IMR-90 (cell line): ENCODE data around the gene PIEZO2. TPM values are rescaled to one million over a fixed set of nuclear protein-coding genes. Genes with fewer than 3 reads are reported as not detected.

Source experiments
- ATAC-seq: fragments of 200-7000 bp; cut with Tn5 transposase; 2 replicates; pipeline ENCODE4 v1.9.1; 2020; ENCODE audit warnings: low read depth, mild to moderate bottlenecking, moderate library complexity
- BruUV-seq: library from RNA; stranded (reverse); fragments of 400-500 nt; replicated peaks from 2 replicates; lab custom pipeline; 2021; lab: Mats Ljungman, UMichigan
- CTCF ChIA-PET: fragments of 300-600 bp; formaldehyde crosslinking; extraction: SDS; loops from one replicate; lab custom pipeline; 2021; ENCODE audit warnings: antibody characterized with exemption; lab: Yijun Ruan, JAX
- POLR2A ChIA-PET: fragments of 300-600 bp; sonication (Branson Sonifier 250); formaldehyde crosslinking; loops from one replicate; lab custom pipeline; 2022; ENCODE audit warnings: antibody characterized with exemption; ENCODE audit not compliant: unreplicated experiment; lab: Charles Lee
- DNase-seq: peaks from one replicate; pipeline ENCODE4 v3.0.0; 2013
- H2AFZ ChIP-seq: replicated peaks from 2 replicates; pipeline ENCODE3; 2013; ENCODE audit warnings: low read length, mild to moderate bottlenecking; ENCODE audit not compliant: poor library complexity
- H2AK5ac ChIP-seq: 2 replicates; pipeline ENCODE4 v1.6.1; 2013; ENCODE audit warnings: low read depth, low read length, inconsistent platforms
- H2AK9ac ChIP-seq: replicated peaks from 2 replicates; pipeline ENCODE3; 2013; ENCODE audit warnings: mild to moderate bottlenecking, low read depth, low read length, moderate library complexity; ENCODE audit not compliant: poor library complexity
- H2BK120ac ChIP-seq: 2 replicates; pipeline ENCODE4 v1.6.1; 2013; ENCODE audit warnings: low read depth, low read length, inconsistent platforms
- H2BK15ac ChIP-seq: 3 replicates; pipeline ENCODE4 v1.6.1; 2013; ENCODE audit warnings: low read depth, low read length, inconsistent platforms
- H2BK20ac ChIP-seq: 2 replicates; pipeline ENCODE4 v1.6.1; 2013; ENCODE audit warnings: low read depth, mild to moderate bottlenecking, inconsistent platforms, low read length, moderate library complexity
- H2BK5ac ChIP-seq: 2 replicates; pipeline ENCODE4 v1.6.1; 2013; ENCODE audit warnings: mild to moderate bottlenecking, low read depth, low read length, inconsistent platforms; ENCODE audit not compliant: poor library complexity, severe bottlenecking
- H3K14ac ChIP-seq: replicated peaks from 2 replicates; pipeline ENCODE4 v1.6.1; 2013; ENCODE audit warnings: low read depth, low read length, inconsistent platforms
- H3K18ac ChIP-seq: 2 replicates; pipeline ENCODE4 v1.6.1; 2013; ENCODE audit warnings: low read depth, low read length, control low read depth
- H3K23ac ChIP-seq: 2 replicates; pipeline ENCODE4 v1.6.1; 2013; ENCODE audit warnings: low read depth, low read length, inconsistent platforms
- H3K27ac ChIP-seq: 2 replicates; pipeline ENCODE4 v1.5.1; 2013; ENCODE audit warnings: mild to moderate bottlenecking, control low read depth, low read length; ENCODE audit not compliant: insufficient read depth
- H3K27me3 ChIP-seq: 2 replicates; pipeline ENCODE4 v1.6.1; 2013; ENCODE audit warnings: low read length; ENCODE audit not compliant: control insufficient read depth, insufficient read depth
- H3K36me3 ChIP-seq: 2 replicates; pipeline ENCODE4 v1.6.1; 2013; ENCODE audit warnings: low read length, mixed read lengths; ENCODE audit not compliant: control insufficient read depth, insufficient read depth
- H3K4ac ChIP-seq: 2 replicates; pipeline ENCODE4 v1.6.1; 2013; ENCODE audit warnings: low read depth, low read length, inconsistent platforms
- H3K4me1 ChIP-seq: 2 replicates; pipeline ENCODE4 v1.6.1; 2013; ENCODE audit warnings: low read length, mixed read lengths; ENCODE audit not compliant: control insufficient read depth, insufficient read depth
- H3K4me2 ChIP-seq: 2 replicates; pipeline ENCODE4 v1.6.1; 2013; ENCODE audit warnings: low read depth, mild to moderate bottlenecking, control low read depth, low read length, moderate library complexity
- H3K4me3 ChIP-seq: 2 replicates; pipeline ENCODE4 v1.5.1; 2013; ENCODE audit warnings: low read depth, mild to moderate bottlenecking, control low read depth, low read length, moderate library complexity; ENCODE audit not compliant: insufficient read depth
- H3K56ac ChIP-seq: 2 replicates; pipeline ENCODE4 v1.6.1; 2013; ENCODE audit warnings: low read length, inconsistent platforms; ENCODE audit not compliant: insufficient read depth; ENCODE audit errors: extremely low read depth
- H3K79me1 ChIP-seq, 2 experiments: 2 replicates each; pipeline ENCODE4 v1.6.1; 2013; ENCODE audit warnings: low read length in 2 of 2, inconsistent platforms in 1 of 2, low read depth in 1 of 2
- H3K9ac ChIP-seq: 2 replicates; pipeline ENCODE4 v1.6.1; 2013; ENCODE audit warnings: low read depth, low read length, control low read depth
- H3K9me1 ChIP-seq: 2 replicates; pipeline ENCODE4 v1.6.1; 2013; ENCODE audit warnings: low read length, inconsistent platforms; ENCODE audit not compliant: insufficient read depth
- H3K9me3 ChIP-seq: 2 replicates; pipeline ENCODE4 v1.6.1; 2013; ENCODE audit warnings: low read length; ENCODE audit not compliant: control insufficient read depth, insufficient read depth
- H4K20me1 ChIP-seq: 2 replicates; pipeline ENCODE4 v1.6.1; 2013; ENCODE audit warnings: low read length, inconsistent platforms; ENCODE audit not compliant: insufficient read depth
- H4K5ac ChIP-seq: 2 replicates; pipeline ENCODE4 v1.6.1; 2013; ENCODE audit warnings: mild to moderate bottlenecking, low read depth, low read length, control low read depth
- H4K8ac ChIP-seq, 2 experiments: 2 replicates each; pipeline ENCODE4 v1.6.1; 2013; ENCODE audit warnings: low read depth in 2 of 2, low read length in 2 of 2, control low read depth in 1 of 2, inconsistent platforms in 1 of 2
- H4K91ac ChIP-seq: 2 replicates; pipeline ENCODE4 v1.6.1; 2013; ENCODE audit warnings: low read depth, low read length, inconsistent platforms; ENCODE audit not compliant: insufficient read depth
- BHLHE40 ChIP-seq: fragments of 150-350 bp; IDR thresholded peaks from 2 replicates; pipeline ENCODE4 v1.6.1; 2016; ENCODE audit warnings: mild to moderate bottlenecking, low read depth, low read length
- CEBPB ChIP-seq: IDR thresholded peaks from 2 replicates; pipeline ENCODE4 v1.6.1; 2012; ENCODE audit warnings: low read depth, low read length, improper control_type of control experiment
- CTCF ChIP-seq: conservative IDR thresholded peaks from 2 replicates; pipeline ENCODE4 v1.5.1; 2012; ENCODE audit warnings: mild to moderate bottlenecking, low read depth, low read length, improper control_type of control experiment
- ELK1 ChIP-seq: fragments of 150-350 bp; IDR thresholded peaks from 2 replicates; pipeline ENCODE4 v1.6.1; 2016; ENCODE audit warnings: low read depth, mild to moderate bottlenecking, low read length, moderate library complexity, borderline replicate concordance
- MXI1 ChIP-seq: IDR thresholded peaks from 2 replicates; pipeline ENCODE4 v1.6.1; 2012; ENCODE audit warnings: low read depth, mild to moderate bottlenecking, low read length, moderate library complexity, borderline replicate concordance
- RAD21 ChIP-seq: IDR thresholded peaks from 2 replicates; pipeline ENCODE4 v1.6.1; 2012; ENCODE audit warnings: low read length, improper control_type of control experiment
- RCOR1 ChIP-seq: IDR thresholded peaks from 2 replicates; pipeline ENCODE4 v1.6.1; 2012; ENCODE audit warnings: mild to moderate bottlenecking, low read length, improper control_type of control experiment; ENCODE audit not compliant: insufficient replicate concordance
- USF2 ChIP-seq: fragments of 150-350 bp; IDR thresholded peaks from 2 replicates; pipeline ENCODE4 v1.6.1; 2017; ENCODE audit warnings: mild to moderate bottlenecking, antibody characterized with exemption, low read length, low read depth
- WGBS, 2 experiments: methylation state at CpG; one replicate each; pipeline versions ENCODE4 v1.1.5 to v1.1.7; 2013; ENCODE audit warnings: missing lambda C conversion rate in 2 of 2; ENCODE audit not compliant: insufficient read length in 1 of 2; ENCODE audit errors: extremely low coverage in 2 of 2; 5-methylcytosine and 5-hydroxymethylcytosine counted together
- dilution Hi-C: fragments of 300-500 bp; cut with HindIII; formaldehyde crosslinking; loops from one replicate; pipeline ENCODE4 v1.14.3; 2018; ENCODE audit warnings: low sequenced_read_pairs; ENCODE audit not compliant: unreplicated experiment
- in situ Hi-C: fragments of 300-500 bp; cut with MboI; formaldehyde crosslinking; loops from 3 replicates; pipeline ENCODE4 v1.14.3; 2019; ENCODE audit warnings: low sequenced_read_pairs, inconsistent platforms, mixed read lengths
- intact Hi-C: fragments of 100-400 bp; cut with micrococcal nuclease; formaldehyde crosslinking; loops from 2 replicates; pipeline ENCODE4 v1.10.0; 2022
- polyA plus RNA-seq, 3 experiments: library from polyadenylated mRNA; depleted of rRNA; stranded (reverse); fragments of >200 nt; gene quantifications; 2 replicates each; pipeline ENCODE4 v1.2.3, GENCODE V29; 2012; ENCODE audit warnings: low replicate concordance in 1 of 3
- total RNA-seq: library from RNA; depleted of rRNA; stranded (reverse); fragments of >200 nt; gene quantifications from 2 replicates; pipeline ENCODE4 v1.2.3, GENCODE V29; 2012

PIEZO2 gene
- total and polyA plus RNA-seq, 2 of the 4 experiments (the other 2 are of a cell fraction) = 2.4 to 4.1 TPM

- no peak overlapping the region for H3K27ac ChIP-seq
- no peaks in the 10 kb centered on the region for H3K9me1 ChIP-seq
- no peak overlapping the region for H3K9ac ChIP-seq
- no peak overlapping the region for H2AK9ac ChIP-seq
- no peak overlapping the region for H4K5ac ChIP-seq
- H3K4me3 ChIP-seq = no peak overlapping the region
- H3K56ac ChIP-seq = no peak overlapping the region
- no peak overlapping the region for H4K8ac ChIP-seq
- no peaks in the 10 kb centered on the region for H3K27me3 ChIP-seq
- H4K20me1 ChIP-seq = no peaks in the 10 kb centered on the region
- H2AK5ac ChIP-seq = no peak overlapping the region
- no peaks in the 10 kb centered on the region for H3K79me1 ChIP-seq
- no peak overlapping the region for H3K23ac ChIP-seq
- intact Hi-C loops = no loop called here
- no peak overlapping the region for H4K91ac ChIP-seq
- no peak for ATAC-seq
- CTCF ChIA-PET = interaction anchor here (0.6 kb wide), 2 partner anchors 142 to 349 kb away, joined by 3 to 6 read pairs; no protein-coding TSS in a partner anchor
- H2BK5ac ChIP-seq = no peak overlapping the region
- no peak overlapping the region for H3K18ac ChIP-seq
- no peak overlapping the region for H2BK20ac ChIP-seq
- no peak for TF ChIP-seq USF2
- no peak for TF ChIP-seq MXI1
- no peak for TF ChIP-seq BHLHE40
- no peak for TF ChIP-seq RAD21
- no peak for TF ChIP-seq ELK1
- no peak for TF ChIP-seq RCOR1
- no peak for TF ChIP-seq CTCF
- TF ChIP-seq CEBPB = no peak
- peaks cover 4% of the 10 kb centered on the region for H3K4me1 ChIP-seq
- POLR2A ChIA-PET = interaction anchor here (0.6 kb wide), 1 partner anchor 10 kb away, joined by 4 read pairs; no protein-coding TSS in a partner anchor
- BruUV-seq = no TSS peak
- DNase-seq = no peak
- WGBS, 2 experiments = no CpG with 5 or more reads among the region's 3 CpGs
- H3K4me2 ChIP-seq = no peak overlapping the region
- no peak overlapping the region for H2AFZ ChIP-seq
- no peak overlapping the region for H3K14ac ChIP-seq
- dilution Hi-C loops = no loop called here
- in situ Hi-C loops = no loop called here
- H3K4ac ChIP-seq = no peak overlapping the region
- no peak overlapping the region for H2BK15ac ChIP-seq
- no peaks in the 10 kb centered on the region for H3K36me3 ChIP-seq
- H2BK120ac ChIP-seq = no peak overlapping the region
- no peaks in the 10 kb centered on the region for H3K9me3 ChIP-seq
Measured at GRCh38 chr18:11165138-11165537, 15.8 kb upstream of the PIEZO2 start.
